H9 (cell line): Measurements from ENCODE around the gene SNTG2. TPM values are rescaled to one million over a fixed set of nuclear protein-coding genes. Genes with fewer than 3 reads are reported as not detected.

Experiments
- DNase-seq: peaks from one replicate; pipeline ENCODE4 v3.0.0-alpha.2; 2017
- H2AFZ ChIP-seq: one replicate; pipeline ENCODE4 v1.6.1; 2013; ENCODE audit warnings: mild to moderate bottlenecking, low read length, control low read depth, moderate library complexity
- H2AK5ac ChIP-seq: 2 replicates; pipeline ENCODE4 v1.6.1; 2013; ENCODE audit warnings: low read length, control low read depth, mixed read lengths; ENCODE audit not compliant: insufficient read length
- H2BK120ac ChIP-seq: one replicate; pipeline ENCODE4 v1.6.1; 2013; ENCODE audit warnings: low read depth, mild to moderate bottlenecking, low read length, control low read depth, inconsistent platforms; ENCODE audit not compliant: poor library complexity, severe bottlenecking
- H2BK12ac ChIP-seq: 2 replicates; pipeline ENCODE4 v1.6.1; 2013; ENCODE audit warnings: low read length, control low read depth, mixed read lengths, low read depth; ENCODE audit not compliant: insufficient read length
- H2BK15ac ChIP-seq: 2 replicates; pipeline ENCODE4 v1.6.1; 2013; ENCODE audit warnings: low read depth, low read length, control low read depth
- H2BK20ac ChIP-seq: one replicate; pipeline ENCODE4 v1.6.1; 2013; ENCODE audit warnings: low read depth, mild to moderate bottlenecking, low read length, control low read depth, inconsistent platforms; ENCODE audit not compliant: poor library complexity, severe bottlenecking
- H2BK5ac ChIP-seq: 2 replicates; pipeline ENCODE4 v1.6.1; 2013; ENCODE audit warnings: low read length, control low read depth, mixed read lengths; ENCODE audit not compliant: insufficient read length
- H3K14ac ChIP-seq: 2 replicates; pipeline ENCODE4 v1.6.1; 2013; ENCODE audit warnings: low read length, control low read depth; ENCODE audit not compliant: insufficient read depth
- H3K18ac ChIP-seq: 2 replicates; pipeline ENCODE4 v1.6.1; 2013; ENCODE audit warnings: low read depth, mild to moderate bottlenecking, mixed read lengths, low read length, control low read depth; ENCODE audit not compliant: insufficient read length
- H3K23ac ChIP-seq: 2 replicates; pipeline ENCODE4 v1.6.1; 2013; ENCODE audit warnings: low read length, control low read depth, mixed read lengths, low read depth; ENCODE audit not compliant: insufficient read length
- H3K23me2 ChIP-seq: 2 replicates; pipeline ENCODE4 v1.6.1; 2013; ENCODE audit warnings: low read depth, mild to moderate bottlenecking, mixed read lengths, low read length, control low read depth; ENCODE audit not compliant: insufficient read length, poor library complexity, severe bottlenecking
- H3K27ac ChIP-seq: 2 replicates; pipeline ENCODE4 v1.5.1; 2013; ENCODE audit warnings: low read length, control low read depth, mixed read lengths, low read depth; ENCODE audit not compliant: insufficient read length
- H3K27me3 ChIP-seq: 2 replicates; pipeline ENCODE4 v1.6.1; 2013; ENCODE audit warnings: low read length, control low read depth, inconsistent platforms; ENCODE audit not compliant: insufficient read depth
- H3K4ac ChIP-seq: 2 replicates; pipeline ENCODE4 v1.6.1; 2013; ENCODE audit warnings: low read depth, mild to moderate bottlenecking, control low read depth, inconsistent platforms, low read length, moderate library complexity
- H3K4me1 ChIP-seq: 2 replicates; pipeline ENCODE4 v1.6.1; 2013; ENCODE audit warnings: low read length, control low read depth, inconsistent platforms; ENCODE audit not compliant: insufficient read depth
- H3K4me2 ChIP-seq: 2 replicates; pipeline ENCODE4 v1.6.1; 2013; ENCODE audit warnings: low read length, control low read depth, mixed read lengths; ENCODE audit not compliant: insufficient read length, insufficient read depth
- H3K56ac ChIP-seq: 2 replicates; pipeline ENCODE4 v1.6.1; 2013; ENCODE audit warnings: low read depth, mild to moderate bottlenecking, mixed read lengths, low read length, control low read depth; ENCODE audit not compliant: insufficient read length
- H3K79me1 ChIP-seq: 2 replicates; pipeline ENCODE4 v1.6.1; 2013; ENCODE audit warnings: low read depth, mild to moderate bottlenecking, moderate library complexity, low read length, control low read depth, inconsistent platforms; ENCODE audit not compliant: insufficient read depth, poor library complexity, severe bottlenecking
- H3K79me2 ChIP-seq: 2 replicates; pipeline ENCODE4 v1.6.1; 2013; ENCODE audit warnings: low read length, control low read depth, inconsistent platforms; ENCODE audit not compliant: insufficient read depth
- H3K9ac ChIP-seq: 2 replicates; pipeline ENCODE4 v1.6.1; 2013; ENCODE audit warnings: low read length, control low read depth, mixed read lengths; ENCODE audit not compliant: insufficient read length; ENCODE audit errors: extremely low read depth
- H3K9me3 ChIP-seq: one replicate; pipeline ENCODE4 v1.6.1; 2013; ENCODE audit warnings: low read depth, low read length, inconsistent platforms; ENCODE audit not compliant: control insufficient read depth
- H3T11ph ChIP-seq: one replicate; pipeline ENCODE4 v1.6.1; 2013; ENCODE audit warnings: mild to moderate bottlenecking, low read length, control low read depth, inconsistent platforms
- H4K20me1 ChIP-seq: one replicate; pipeline ENCODE4 v1.6.1; 2013; ENCODE audit not compliant: control insufficient read depth, insufficient read length, insufficient read depth
- H4K5ac ChIP-seq: 2 replicates; pipeline ENCODE4 v1.6.1; 2013; ENCODE audit warnings: low read depth, mild to moderate bottlenecking, mixed read lengths, low read length, control low read depth; ENCODE audit not compliant: insufficient read length
- H4K8ac ChIP-seq: replicated peaks from 2 replicates; pipeline ENCODE4 v1.6.1; 2013; ENCODE audit warnings: low read length, control low read depth, mixed read lengths, low read depth; ENCODE audit not compliant: insufficient read length
- H4K91ac ChIP-seq: 2 replicates; pipeline ENCODE4 v1.6.1; 2013; ENCODE audit warnings: low read depth, mild to moderate bottlenecking, moderate library complexity, mixed read lengths, low read length, control low read depth; ENCODE audit not compliant: insufficient read length
- H3K27ac Mint-ChIP-seq, 3 experiments: 2 replicates in 2 of 3; 3 replicates in 1 of 3; pipeline ENCODE4 v1.8.0; 2020 to 2021; ENCODE audit warnings: mixed read lengths in 3 of 3, mild to moderate bottlenecking in 1 of 3, moderate library complexity in 1 of 3
- H3K27me3 Mint-ChIP-seq: 2 replicates; pipeline ENCODE4 v1.8.0; 2021; ENCODE audit warnings: low read depth, mild to moderate bottlenecking, moderate library complexity, mixed read lengths
- H3K36me3 Mint-ChIP-seq, 3 experiments: 2 replicates in 2 of 3; 3 replicates in 1 of 3; pipeline ENCODE4 v1.8.0; 2020 to 2021; ENCODE audit warnings: low read depth in 3 of 3, mixed read lengths in 3 of 3; ENCODE audit not compliant: insufficient read depth in 1 of 3
- H3K4me1 Mint-ChIP-seq, 2 experiments: 2 replicates each; pipeline ENCODE4 v1.8.0; 2020; ENCODE audit warnings: mixed read lengths in 2 of 2
- H3K4me3 Mint-ChIP-seq, 2 experiments: 2 replicates in 1 of 2; 3 replicates in 1 of 2; pipeline ENCODE4 v1.8.0; 2020 to 2021; ENCODE audit warnings: mild to moderate bottlenecking in 2 of 2, mixed read lengths in 2 of 2, moderate library complexity in 1 of 2
- H3K9me3 Mint-ChIP-seq, 2 experiments: 2 replicates in 1 of 2; 3 replicates in 1 of 2; pipeline ENCODE4 v1.8.0; 2020; ENCODE audit warnings: mild to moderate bottlenecking in 2 of 2, mixed read lengths in 2 of 2, moderate library complexity in 1 of 2
- WGBS: extraction: QIAGEN DNeasy Blood & Tissue Kit; methylation state at CpG from one replicate; pipeline ENCODE4 v1.1.7; 2013; ENCODE audit warnings: missing lambda C conversion rate, low lambda C conversion rate, mixed read lengths; ENCODE audit not compliant: insufficient read length; ENCODE audit errors: extremely low coverage; 5-methylcytosine and 5-hydroxymethylcytosine counted together
- total RNA-seq: library from RNA; stranded (reverse); gene quantifications from 2 replicates; pipeline ENCODE4 v1.2.1, GENCODE V29; 2021
- TF ChIP-seq, protein P1 (sequence below): fragments of 200-600 bp; sonication (generic); conservative IDR thresholded peaks from 3 replicates; pipeline ENCODE4 v1.8.0; 2021; ENCODE audit warnings: antibody characterized with exemption, mild to moderate bottlenecking

Gene SNTG2
- total RNA-seq, 1 experiment from 2014 or later, result 13.2 TPM

- no peak overlapping the region for H3K27ac ChIP-seq
- no peak overlapping the region for H3K9ac ChIP-seq
- no peak overlapping the region for H2BK120ac ChIP-seq
- no peak overlapping the region for H4K91ac ChIP-seq
- no peaks in the 10 kb centered on the region for H3K4me1 ChIP-seq
- H3K14ac ChIP-seq, result no peak overlapping the region
- whole genome bisulfite sequencing, result no CpG with 5 or more reads among the region's 19 CpGs
- peak overlapping the region in 1 of 2 experiments; percentile 25; a peak in 1 of 5 replicates for H3K4me3 Mint-ChIP-seq
- H4K20me1 ChIP-seq, result no peaks in the 10 kb centered on the region
- H3K9me3 Mint-ChIP-seq, result no peaks in the 10 kb centered on the region
- H3K23ac ChIP-seq, result no peak overlapping the region
- H3K18ac ChIP-seq, result no peak overlapping the region
- H2BK12ac ChIP-seq, result no peak overlapping the region
- H3K36me3 Mint-ChIP-seq, result peaks cover 0 to 4% (median 1%) of the 10 kb centered on the region in 3 experiments; a peak in 3 of 7 replicates
- H3K79me2 ChIP-seq, result no peaks in the 10 kb centered on the region
- H3K27ac Mint-ChIP-seq, result peak overlapping the region in 1 of 3 experiments; percentile 60; a peak in 2 of 7 replicates
- 0 out of 4 replicates have a peak, but pooled peaks cover 4% of the 10 kb centered on the region in 2 experiments for H3K4me1 Mint-ChIP-seq
- H3K27me3 ChIP-seq, result no peaks in the 10 kb centered on the region
- no peak overlapping the region for H2AK5ac ChIP-seq
- no peak overlapping the region for H2BK5ac ChIP-seq
- TF ChIP-seq, protein P1, sequence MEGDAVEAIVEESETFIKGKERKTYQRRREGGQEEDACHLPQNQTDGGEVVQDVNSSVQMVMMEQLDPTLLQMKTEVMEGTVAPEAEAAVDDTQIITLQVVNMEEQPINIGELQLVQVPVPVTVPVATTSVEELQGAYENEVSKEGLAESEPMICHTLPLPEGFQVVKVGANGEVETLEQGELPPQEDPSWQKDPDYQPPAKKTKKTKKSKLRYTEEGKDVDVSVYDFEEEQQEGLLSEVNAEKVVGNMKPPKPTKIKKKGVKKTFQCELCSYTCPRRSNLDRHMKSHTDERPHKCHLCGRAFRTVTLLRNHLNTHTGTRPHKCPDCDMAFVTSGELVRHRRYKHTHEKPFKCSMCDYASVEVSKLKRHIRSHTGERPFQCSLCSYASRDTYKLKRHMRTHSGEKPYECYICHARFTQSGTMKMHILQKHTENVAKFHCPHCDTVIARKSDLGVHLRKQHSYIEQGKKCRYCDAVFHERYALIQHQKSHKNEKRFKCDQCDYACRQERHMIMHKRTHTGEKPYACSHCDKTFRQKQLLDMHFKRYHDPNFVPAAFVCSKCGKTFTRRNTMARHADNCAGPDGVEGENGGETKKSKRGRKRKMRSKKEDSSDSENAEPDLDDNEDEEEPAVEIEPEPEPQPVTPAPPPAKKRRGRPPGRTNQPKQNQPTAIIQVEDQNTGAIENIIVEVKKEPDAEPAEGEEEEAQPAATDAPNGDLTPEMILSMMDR, result no peak
- H2BK15ac ChIP-seq, result no peak overlapping the region
- no peak overlapping the region for H4K5ac ChIP-seq
- H2AFZ ChIP-seq, result no peak overlapping the region
- no peak overlapping the region for H4K8ac ChIP-seq
- no peaks in the 10 kb centered on the region for H3K23me2 ChIP-seq
- H3K9me3 ChIP-seq, result no peaks in the 10 kb centered on the region
- H2BK20ac ChIP-seq, result no peak overlapping the region
- no peak overlapping the region for H3K56ac ChIP-seq
- no peak overlapping the region for H3K4ac ChIP-seq
- no peak for DNase-seq
- H3T11ph ChIP-seq, result no peak overlapping the region
- no peaks in the 10 kb centered on the region for H3K79me1 ChIP-seq
- H3K27me3 Mint-ChIP-seq, result no peaks in the 10 kb centered on the region; the same call in 1 of the 2 replicates
- no peak overlapping the region for H3K4me2 ChIP-seq
Measured at GRCh38 chr2:1318366-1319009, 367.8 kb downstream of the SNTG2 start.
